ENCODE results near the gene ACVR1B.

- no peak for TF ChIP-seq POLR2A (IDR thresholded peaks at IDR 0.05)
- no peak for TF ChIP-seq CTCF (IDR thresholded peaks at IDR 0.05)
Measured at GRCh38 chr12:51908876-51909592, 42.5 kb upstream of the ACVR1B start.
